ENCODE results near the gene KDM2B.
"Not testable (repeated sequence)": the region's sequence is repeated elsewhere in the genome, so short reads cannot be mapped to it uniquely, and the experiment has no call there.

KDM2B gene

DNA sequence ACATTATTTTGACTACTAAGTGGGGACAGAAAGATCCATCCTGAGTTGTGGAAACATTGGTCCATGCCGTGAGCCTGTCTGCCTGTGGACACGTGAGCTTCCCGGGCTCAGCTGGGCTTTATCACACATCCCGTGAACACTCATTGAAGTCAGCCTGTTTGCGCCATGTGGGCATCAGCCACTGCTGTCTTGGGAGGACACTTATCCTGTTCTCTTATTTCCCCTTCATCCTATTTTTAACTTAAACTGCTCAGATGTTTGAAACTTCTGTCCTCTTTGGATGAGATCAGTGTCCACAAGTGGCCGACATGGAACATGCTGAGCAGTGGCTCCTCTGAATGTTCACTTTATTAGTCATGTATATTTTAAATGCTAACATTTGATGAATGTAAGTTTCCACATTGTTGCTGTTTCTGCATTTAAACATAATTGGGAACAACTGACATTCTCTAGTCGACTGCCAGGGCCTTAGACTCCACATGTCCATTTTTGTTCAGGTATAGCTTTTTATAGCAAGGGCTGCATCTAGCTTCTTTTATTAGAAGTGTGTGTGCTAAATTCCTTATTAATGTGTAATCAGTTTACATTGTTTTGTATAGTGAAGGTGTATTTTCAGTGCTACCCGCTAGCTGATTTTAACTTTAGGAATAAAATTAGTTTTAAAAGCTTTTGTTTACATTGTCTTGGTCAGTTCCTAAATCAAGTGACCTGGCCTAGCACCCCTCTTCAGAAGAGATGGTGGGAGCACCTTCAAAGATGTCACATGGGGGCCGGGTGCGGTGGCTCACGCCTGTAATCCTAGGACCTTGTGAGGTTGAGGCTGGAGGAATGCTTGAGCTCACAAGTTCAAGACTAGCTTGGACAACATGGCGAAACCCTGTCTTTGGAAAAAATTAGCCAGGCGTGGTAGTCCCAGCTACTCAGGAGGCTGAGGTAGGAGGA lies 156.9 kb downstream of the KDM2B start:
- DNase-seq, result no peak

DNA sequence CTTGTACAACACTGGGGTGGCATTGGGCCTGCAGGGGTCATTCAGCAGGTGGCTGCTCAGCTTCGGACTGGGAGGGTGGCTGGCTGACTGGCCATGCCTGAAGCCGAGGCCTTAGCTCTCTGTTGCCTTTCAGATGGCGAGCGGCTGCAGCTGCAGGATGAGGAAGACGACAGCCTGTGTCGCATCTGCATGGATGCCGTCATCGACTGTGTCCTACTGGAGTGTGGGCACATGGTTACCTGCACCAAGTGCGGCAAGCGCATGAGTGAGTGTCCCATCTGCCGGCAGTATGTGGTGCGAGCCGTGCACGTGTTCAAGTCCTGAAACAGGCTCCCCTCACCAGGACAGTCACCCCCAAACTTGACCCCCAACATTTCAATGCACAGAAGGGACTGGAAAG lies 157.6 kb downstream of the KDM2B start:
- DNase-seq, result no peak

DNA sequence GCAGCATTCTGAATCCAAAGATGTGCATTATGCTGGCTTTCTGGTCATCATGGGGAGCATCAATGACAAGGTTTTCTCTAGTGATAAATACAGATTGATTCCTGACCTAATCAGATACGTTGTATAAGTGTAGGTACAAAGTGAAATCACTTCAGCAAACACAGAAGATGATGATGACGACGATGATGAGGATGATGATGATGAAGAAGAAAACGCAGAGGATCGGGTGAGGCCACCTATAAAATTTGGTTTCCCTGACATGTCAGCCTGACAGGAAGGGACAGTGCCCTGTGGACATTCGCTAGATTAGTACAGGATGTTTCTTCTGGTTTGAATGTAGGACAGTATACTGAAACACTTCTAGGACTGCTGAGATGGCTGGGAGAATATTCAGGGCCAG lies 160.7 kb downstream of the KDM2B start:
- DNase-seq, result no peak

DNA sequence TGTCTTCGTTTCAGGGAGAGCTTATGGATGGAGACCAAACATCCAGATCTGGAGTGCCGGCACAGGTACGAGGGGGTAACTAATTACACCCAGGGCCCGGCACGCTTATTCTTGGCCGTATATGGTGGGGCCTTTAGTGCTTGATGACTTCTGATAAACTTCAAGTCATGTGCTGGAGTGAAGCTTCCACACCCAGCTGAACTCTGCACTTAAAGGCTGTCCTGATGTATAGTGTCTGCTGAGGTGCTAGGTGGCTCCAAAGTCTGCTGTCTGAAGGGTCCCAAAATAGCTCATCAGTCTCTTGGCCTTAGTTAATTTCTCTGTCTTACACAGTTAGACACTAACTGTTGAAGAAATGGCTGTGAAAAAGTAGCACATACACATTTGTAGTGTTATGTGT lies 163.0 kb downstream of the KDM2B start:
- no peak for DNase-seq

DNA sequence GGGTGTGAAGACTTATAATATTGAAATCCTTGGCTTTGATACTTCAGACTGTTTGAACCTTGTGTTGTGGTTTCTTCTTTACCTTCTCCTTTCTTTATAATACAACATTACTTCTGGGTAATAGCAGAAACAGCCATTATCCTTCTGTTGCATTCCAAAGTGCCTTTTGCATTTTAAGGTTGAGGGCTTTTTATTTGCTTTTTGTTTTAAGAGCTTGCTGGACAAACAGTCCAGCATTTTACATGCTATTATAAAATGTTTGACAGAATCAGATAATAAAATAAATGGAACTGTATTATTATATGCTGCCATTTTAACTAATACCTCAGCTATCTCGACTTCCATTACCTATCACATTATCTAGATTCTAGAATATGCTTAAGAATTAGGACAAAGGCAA lies 166.9 kb downstream of the KDM2B start:
- DNase-seq, result no peak

DNA sequence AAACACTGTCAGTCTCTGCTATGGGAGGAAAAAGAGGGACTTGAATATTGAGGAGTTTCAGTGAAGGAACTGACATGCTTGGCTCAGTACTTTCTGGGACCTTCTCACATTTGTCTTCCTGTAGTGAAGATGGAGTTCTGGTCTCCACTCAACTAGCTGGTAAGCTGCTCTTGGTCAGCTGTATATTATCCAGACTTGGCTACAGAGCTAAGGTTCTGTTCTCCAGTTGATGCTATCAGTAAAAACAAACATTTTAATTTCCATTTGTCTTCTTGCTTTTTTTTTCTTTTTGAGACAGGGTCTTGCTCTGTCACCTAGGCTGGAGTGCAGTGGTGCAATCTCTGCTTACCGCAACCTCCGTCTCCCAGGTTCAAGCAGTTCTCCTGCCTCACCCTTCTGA lies 175.6 kb downstream of the KDM2B start:
- no peak for DNase-seq

DNA sequence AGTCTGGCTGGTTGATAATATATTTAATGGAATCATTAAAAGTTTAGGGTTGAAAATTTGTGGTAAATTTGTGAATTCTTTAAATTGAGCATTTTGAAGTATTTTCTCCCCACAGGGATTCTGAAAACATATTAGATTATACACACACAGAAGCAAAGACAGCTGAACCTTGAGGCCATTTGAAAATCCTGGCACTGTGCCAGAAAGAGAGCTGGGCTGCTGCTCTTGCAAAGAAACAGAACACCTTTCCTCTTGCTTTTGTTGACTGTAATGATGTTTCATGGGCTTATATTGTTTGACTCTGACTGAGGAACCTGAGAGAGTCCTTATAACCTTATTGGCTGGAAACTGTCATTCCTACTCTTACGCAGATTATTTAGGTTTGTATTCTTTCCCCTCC lies 176.1 kb downstream of the KDM2B start:
- no peak for DNase-seq

DNA sequence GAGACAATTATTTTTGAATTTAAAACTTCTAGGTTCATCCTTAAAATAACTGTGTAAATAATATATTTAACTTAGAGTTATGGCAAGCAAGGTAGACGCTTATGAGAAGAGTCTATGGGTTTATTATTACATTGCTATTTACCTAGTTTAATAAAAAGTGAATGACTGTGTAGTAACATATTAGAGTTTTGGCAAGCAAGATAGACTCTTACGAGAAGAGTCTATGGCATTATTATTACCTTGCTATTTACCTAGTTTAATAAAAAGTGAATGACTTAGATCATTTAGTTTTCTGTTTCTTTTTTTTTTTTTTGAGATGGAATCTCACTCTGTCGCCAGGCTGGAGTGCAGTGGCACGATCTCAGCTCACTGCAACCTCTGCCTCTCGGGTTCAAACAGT lies 177.1 kb downstream of the KDM2B start:
- no peak for DNase-seq

DNA sequence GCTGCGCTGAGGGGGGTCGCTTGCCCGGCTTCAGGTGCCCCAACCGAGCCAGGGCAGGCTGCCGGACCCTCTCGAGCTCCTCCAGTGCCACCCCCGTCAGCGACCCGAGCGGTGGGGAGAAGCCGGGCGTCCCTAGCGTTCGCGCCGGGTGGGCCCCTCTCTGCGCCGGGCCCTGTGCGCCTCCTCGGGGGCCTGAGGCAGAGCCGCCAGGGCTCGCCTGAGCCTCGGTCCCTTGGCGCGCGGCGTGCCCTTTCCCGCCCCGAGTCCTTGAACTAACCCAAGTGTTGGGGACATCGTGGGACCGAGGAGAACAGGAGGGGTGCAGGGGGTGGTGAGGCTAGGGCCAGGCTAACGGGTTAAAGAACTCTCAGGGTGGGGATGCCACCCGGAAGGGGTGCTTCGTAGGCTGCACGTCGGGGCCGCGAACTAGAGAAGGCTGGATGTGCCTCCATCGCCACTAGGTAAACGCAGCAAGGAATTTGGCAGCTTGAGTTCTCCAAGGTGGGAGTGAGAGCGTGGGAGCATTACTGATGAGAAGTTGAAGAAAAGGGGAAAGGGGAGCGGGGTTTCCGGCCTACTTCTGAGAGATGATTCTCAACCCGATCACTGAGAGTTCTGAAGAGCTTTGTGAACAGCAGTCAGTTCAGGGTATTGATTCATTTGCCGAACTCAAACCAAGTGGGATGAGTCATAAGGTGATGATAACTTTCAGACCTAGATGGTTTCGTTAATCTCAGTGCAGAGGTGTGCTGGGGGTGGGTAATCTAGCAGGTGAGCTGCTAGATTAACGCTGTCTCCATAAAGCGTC lies 180.3 kb downstream of the KDM2B start:
- peak; percentile 68 to 69 for DNase-seq

DNA sequence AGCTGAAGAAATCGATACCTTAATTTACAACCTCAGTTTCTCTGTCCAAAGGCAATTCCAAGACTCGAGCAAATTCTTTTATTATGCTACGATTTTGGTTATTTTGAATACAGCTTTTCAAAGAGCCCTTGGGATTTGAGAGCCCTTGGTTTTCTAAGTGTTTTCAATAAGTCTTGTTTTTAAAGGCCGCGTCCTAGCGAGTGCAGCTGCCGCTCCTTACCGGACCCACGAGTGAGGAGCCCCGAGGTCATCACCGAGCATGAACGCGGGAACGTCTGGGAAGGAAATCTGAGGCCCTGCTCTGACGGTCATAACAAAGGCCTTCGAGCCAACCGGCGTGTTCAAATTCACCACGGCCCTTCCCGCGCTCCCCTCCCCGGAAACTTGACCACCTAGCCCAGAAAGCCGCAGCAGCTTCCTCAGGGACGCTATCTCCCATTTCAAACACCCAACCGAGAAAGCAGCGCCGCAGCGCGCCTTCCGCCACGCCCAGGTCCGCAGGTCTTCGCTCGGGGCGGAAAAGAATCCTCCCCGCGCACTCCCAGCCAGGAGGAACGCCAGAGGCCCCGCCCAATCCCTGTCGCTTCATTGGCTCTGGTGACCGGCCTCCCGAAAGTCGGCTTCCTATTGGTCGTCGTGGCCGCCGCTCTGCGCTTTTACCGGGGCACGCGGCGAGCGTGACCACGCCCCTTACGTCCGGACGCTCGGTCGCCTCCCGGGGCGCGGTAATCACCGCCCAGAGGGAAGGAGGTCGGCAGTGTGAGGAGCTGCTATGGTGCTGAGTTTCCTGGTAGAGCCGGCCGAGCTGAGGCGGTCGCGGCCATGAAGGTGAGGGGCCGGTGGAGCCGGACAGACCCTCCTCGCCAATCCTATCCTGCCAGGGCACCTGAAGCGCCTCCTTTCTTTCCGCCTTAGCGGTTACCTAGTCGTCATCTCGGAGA lies 181.2 kb downstream of the KDM2B start, which contains the start of gene RNF34:
TSS of gene RNF34 (plus strand) at position 728 of the 941 bp plus-strand sequence. CDS start at position 823, 95 bp downstream.
- peak; percentile 98 for DNase-seq

DNA sequence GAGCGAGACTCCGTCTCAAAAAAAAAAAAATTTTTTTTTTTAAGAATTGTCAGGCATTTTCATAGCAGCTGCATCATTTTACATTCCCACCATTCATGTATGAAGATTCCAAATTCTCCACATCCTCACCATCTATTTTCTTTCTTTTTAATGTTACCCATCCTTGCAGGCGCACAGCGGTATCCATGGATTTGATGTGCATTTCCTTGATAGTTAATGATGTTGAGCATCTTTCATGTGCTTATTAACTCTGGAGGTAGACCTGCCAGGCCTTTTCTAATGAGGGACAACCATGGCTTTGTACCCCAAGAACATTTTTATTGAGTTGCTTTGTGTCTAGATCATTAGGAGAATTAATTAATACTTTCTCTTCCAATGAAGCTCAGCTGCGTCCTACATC lies 182.5 kb downstream of the KDM2B start:
- DNase-seq, result no peak

DNA sequence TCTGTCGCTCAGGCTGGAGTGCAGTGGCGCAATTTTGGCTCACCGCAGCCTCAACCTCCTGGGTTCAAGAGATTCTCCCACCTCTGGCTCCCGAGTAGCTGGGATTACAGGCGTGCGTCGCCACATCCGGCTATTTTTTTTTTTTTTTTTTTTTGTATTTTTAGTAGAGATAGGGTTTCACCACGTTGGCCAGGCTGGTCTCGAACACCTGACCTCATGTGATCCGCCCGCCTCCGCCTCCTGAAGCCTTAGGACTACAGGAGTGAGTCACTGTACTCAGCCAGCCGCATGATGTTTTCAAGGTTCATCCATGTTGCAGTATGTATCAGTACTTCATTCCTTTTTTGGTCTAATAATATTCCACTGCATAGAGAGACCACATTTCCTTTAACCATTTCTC lies 183.3 kb downstream of the KDM2B start:
- no peak for DNase-seq

DNA sequence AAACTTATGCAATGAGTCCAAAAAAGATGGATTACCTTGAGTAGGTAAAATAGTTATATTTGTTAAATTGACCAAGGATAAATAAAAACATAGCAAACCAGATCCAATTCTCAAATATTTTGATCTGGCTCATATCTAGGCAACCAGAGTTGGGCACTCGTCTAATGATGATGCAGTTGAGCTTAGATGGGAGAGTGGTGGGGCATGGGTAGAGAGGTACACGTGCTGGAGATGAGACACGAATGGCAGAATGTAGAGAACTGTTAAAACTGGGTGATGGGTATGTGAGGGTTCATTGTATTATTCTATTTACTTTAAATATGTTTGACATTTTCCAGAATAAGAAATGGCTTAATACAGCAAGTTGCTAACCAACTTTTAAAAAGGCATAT lies 188.5 kb downstream of the KDM2B start:
- DNase-seq, result no peak

DNA sequence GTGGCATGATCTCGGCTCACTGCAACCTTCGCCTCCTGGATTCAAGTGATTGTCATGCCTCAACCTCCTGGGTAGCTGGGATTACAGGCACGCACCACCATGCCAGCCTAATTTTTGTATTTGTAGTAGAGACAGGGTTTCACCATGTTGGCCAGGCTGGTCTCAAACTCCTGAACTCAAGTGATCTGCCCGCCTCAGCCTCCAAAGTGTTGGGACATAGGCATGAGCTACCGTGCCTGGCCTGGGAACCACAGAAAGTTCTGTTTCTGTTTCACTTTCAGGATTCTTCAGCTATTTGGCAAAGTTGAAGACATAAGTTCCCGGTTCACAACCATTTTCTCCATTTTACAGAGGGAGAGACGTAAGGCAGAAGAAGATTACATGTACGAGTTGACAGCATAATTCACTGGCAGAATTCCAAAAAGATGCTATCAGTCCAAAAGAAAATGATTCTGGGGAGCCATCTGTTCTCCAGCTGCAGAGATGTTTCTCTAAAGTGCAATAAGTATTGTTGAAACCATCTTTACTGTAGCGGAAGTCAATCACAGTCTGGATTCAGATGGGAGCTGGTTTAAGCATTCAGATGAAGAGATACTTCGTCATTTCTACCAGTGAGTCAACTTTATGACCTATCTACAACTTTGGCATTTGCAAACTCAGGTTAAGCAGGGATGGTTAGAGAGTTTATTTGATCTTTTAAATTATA lies 189.1 kb downstream of the KDM2B start:
- DNase-seq, result no peak

DNA sequence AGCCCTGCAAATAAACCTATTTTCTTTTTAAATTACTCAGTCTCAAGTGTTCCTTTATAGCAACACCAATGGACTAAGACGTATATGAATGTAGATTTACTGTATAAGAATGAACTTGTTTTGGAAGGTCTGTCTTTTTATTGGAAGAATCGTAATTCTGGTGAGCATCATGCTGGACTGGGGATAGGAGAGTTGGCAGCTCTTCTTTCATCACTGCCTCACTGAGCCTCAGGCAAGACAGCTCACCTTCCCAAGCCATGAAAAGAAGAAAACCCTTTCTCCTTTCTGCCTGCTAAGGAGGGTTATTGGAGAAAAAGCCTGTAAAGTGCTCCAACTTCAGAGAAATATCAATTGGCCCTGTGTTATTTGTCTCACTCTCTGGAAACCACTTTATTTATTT lies 190.0 kb downstream of the KDM2B start:
- DNase-seq, result no peak

DNA sequence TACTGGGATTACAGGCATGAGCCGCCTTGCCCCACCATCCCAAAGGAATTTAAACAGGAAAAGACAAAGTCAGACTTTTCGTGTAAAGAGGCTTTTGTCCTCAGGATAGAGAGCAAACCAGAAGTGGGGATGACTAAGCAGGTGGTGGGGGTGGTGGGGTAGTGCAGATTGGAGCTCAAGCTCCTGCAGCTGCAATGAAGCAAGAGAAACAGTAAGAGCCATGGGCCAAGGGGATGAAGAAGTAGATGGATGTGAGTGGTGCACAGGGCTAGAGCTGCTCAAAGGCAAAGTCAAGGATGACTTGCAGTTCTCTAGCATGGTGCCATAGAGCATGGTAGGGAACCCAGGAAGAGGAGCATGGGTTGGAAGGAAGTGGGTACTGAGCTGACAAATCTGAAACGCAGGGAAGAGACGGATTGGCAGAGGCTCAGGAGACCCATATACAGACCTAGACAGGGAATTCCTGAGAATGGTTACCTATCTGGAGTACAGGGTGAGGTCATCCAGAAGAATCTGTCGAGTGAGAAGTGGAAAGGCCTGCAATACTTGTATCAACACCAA lies 192.3 kb downstream of the KDM2B start:
- no peak for DNase-seq

DNA sequence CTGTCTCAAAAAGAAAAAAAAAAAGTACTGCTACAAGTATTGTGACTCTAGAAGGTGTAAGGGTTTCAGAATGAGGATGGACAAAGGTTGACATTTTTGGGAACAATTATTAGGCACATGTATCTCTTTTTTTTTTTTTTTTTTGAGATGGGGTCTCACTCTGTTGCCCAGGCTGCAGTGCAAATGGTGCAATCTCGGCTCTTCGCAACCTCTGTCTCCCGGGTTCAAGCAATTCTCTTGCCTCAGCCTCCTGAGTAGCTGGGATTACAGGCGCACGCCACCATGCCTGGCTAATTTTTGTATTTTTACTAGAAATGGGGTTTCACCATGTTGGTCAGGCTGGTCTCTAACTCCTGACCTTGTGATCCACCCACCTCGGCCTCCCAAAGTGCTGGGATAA lies 195.9 kb downstream of the KDM2B start:
- not testable (repeated sequence) for DNase-seq

DNA sequence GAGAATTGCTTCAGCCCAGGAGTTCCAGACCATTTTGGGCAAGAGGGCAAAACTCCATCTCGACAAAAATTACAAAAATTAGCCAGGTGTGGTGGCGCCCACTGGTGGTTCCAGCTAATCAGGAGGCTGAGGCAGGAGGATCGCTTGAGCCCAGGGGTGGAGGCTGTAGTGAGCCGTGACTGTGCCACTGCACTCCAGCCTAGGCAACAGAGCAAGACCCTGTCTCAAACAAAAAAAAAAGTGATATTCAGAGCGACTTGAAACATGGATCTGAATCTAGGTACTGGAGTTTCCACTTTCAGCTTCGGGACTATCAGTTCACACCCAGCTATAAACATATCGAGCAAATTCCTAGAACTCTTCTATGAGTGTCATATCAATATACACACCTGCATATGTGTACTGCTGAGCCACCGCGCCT lies 197.2 kb downstream of the KDM2B start:
- no peak for DNase-seq

DNA sequence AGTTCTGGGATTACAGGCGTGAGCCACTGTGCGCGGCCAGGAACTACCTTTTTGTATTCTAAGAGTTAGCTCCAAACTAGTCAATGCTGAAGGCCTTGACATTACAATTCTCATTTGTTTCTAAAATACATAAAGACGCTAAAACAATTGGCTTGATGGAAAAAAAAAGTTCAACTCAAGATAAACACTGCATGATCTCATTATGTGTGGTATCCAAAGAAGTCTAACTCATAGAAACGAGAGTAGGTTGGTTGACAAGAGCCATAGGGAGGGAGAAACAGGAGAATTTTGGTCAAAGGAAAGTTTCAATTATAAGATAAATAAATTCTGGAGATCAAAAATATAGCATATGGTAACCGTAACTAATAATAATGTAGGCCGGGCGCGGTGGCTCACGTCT lies 200.9 kb downstream of the KDM2B start:
- no peak for DNase-seq
